ENCODE data around the gene FOXL1. TPM values are rescaled to one million over a fixed set of nuclear protein-coding genes. Genes with fewer than 3 reads are reported as not detected.

The FOXL1 gene
- total RNA-seq, 4 donors from 2014 or later, result 0.23 to 0.40 TPM; not detected in 2

DNA sequence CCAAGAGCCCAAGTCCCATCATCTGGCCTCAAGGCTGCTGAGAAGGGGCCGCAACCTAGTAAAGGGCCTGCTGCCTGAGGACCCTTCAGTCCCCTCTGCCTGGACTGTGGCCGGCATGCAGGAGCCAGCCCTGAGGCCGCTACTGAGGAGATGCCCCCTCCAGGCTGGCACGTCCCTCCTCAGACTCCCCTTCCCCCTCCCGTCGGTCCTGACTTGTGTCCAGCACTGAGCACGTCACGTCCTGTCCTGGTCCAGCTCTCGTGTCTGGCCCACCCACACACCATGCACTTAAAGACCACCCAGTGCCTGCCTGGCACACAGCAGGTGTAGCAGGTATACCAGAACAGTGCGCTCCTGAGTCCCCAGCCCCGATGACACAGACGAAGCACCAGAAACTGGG, 32.9 kb upstream of the FOXL1 start:
- no peak for DNase-seq (ENCODE audit: low spot score in 2 of 2)
- no peaks in the 10 kb centered on the region for H3K4me1 ChIP-seq
- no peak overlapping the region for H3K27ac ChIP-seq
- peaks cover 69% of the 10 kb centered on the region for H3K36me3 ChIP-seq
- no peaks in the 10 kb centered on the region for H3K27me3 ChIP-seq
- WGBS, result 88% methylated on average over 10 of the region's 12 CpGs
- H3K9me3 ChIP-seq, result no peaks in the 10 kb centered on the region
- TF ChIP-seq, protein P1, sequence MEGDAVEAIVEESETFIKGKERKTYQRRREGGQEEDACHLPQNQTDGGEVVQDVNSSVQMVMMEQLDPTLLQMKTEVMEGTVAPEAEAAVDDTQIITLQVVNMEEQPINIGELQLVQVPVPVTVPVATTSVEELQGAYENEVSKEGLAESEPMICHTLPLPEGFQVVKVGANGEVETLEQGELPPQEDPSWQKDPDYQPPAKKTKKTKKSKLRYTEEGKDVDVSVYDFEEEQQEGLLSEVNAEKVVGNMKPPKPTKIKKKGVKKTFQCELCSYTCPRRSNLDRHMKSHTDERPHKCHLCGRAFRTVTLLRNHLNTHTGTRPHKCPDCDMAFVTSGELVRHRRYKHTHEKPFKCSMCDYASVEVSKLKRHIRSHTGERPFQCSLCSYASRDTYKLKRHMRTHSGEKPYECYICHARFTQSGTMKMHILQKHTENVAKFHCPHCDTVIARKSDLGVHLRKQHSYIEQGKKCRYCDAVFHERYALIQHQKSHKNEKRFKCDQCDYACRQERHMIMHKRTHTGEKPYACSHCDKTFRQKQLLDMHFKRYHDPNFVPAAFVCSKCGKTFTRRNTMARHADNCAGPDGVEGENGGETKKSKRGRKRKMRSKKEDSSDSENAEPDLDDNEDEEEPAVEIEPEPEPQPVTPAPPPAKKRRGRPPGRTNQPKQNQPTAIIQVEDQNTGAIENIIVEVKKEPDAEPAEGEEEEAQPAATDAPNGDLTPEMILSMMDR (IDR thresholded peaks at IDR 0.05), result no peak
- TF ChIP-seq EP300 (IDR thresholded peaks at IDR 0.05), result no peak
- no peak for TF ChIP-seq POLR2A (IDR thresholded peaks at IDR 0.05)
- no peak for TF ChIP-seq POLR2AphosphoS5 (IDR thresholded peaks at IDR 0.05)
- H3K4me3 ChIP-seq, result no peak overlapping the region

DNA sequence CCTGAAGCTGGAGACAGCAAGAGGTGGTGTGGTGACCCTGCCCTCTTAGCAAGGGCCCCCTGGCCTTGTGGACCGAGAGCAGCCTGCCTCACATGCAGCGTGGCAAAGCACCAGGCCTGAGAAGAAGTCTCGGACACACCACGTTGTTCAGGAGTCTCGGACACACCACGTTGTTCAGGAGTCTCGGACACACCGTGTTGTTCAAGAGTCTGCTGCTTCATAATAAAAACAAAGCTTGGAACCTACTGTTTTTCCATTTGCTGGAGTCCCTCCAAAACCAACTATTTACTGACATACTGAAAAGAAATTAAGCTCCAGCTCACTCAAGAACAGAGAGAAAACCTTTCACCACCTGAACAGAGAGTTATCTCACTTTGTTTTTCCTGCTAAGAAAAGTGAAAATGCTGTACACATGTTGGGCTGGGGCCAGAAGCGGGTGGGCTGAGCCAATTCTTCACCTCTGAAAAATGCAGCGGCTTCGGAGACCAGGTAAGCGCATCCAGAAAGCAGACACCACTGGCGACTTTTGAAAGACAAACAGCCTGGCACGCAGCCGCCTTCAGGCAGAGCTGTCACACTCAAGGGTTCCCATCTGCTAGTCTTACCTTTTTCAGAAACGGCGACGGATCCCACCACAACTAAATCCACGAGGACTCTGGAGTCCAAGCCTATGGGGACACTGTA, 32.3 kb upstream of the FOXL1 start:
- Histone ChIP-seq H3K9me3 (no peaks in the 10 kb centered on the region), H3K27ac (no peak overlapping the region), H3K27me3 (no peaks in the 10 kb centered on the region), H3K4me3 (no peak overlapping the region), H3K4me1 (no peaks in the 10 kb centered on the region), H3K36me3 (peaks cover 68% of the 10 kb centered on the region)
- TF ChIP-seq, protein P1 (IDR thresholded peaks at IDR 0.05), result no peak
- no peak for TF ChIP-seq EP300 (IDR thresholded peaks at IDR 0.05)
- TF ChIP-seq POLR2A (IDR thresholded peaks at IDR 0.05), result no peak
- TF ChIP-seq POLR2AphosphoS5 (IDR thresholded peaks at IDR 0.05), result no peak
- 82% methylated on average over 19 of the region's 19 CpGs for WGBS
- no peak for DNase-seq (ENCODE audit: low spot score in 2 of 2)

DNA sequence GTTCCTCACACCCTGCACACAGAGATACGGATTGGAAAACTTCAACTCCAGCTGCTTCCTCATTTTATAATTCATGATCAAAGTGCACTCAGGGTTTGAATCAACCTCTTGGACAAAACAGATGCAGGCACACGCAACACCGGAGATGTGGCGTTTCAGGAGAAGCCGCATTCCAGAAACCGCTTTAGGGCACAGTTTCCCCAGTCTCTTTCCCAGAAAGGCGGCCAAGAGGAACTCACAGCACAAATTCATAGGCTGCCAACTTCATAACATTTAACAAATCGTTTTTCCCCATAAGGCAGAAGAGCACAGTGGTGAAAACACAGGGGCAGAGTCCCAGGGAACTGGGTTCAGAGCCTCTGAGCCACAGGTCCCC, 31.7 kb upstream of the FOXL1 start:
- WGBS, result 80% methylated on average over 8 of the region's 8 CpGs
- DNase-seq (ENCODE audit: low spot score in 2 of 2), result no peak
- Histone ChIP-seq H3K9me3 (no peaks in the 10 kb centered on the region), H3K4me1 (no peaks in the 10 kb centered on the region), H3K36me3 (peaks cover 68% of the 10 kb centered on the region), H3K27ac (no peak overlapping the region), H3K4me3 (no peak overlapping the region), H3K27me3 (no peaks in the 10 kb centered on the region)
- TF ChIP-seq POLR2AphosphoS5 (IDR thresholded peaks at IDR 0.05) (no peak), EP300 (IDR thresholded peaks at IDR 0.05) (no peak), POLR2A (IDR thresholded peaks at IDR 0.05) (no peak)
- TF ChIP-seq, protein P1 (IDR thresholded peaks at IDR 0.05), result no peak

DNA sequence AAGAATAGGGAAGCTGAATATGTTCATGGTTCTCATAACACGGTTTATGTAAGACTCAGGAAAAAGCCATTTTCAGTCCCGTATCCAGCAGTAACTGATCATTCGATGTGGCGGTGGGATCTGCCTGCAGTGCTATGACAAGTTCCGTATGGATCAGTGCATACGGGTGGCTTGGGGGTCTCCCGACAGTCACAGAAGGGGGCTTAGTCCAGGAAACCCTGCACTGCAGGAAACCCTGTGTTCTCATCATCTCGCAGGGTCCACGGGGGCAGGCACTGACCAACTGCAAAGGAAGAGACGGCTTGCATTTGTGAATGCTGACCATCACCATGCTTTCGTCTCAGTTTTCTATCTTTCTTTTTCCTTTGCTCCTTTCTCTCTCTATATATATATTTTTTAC, 31.1 kb upstream of the FOXL1 start:
- H3K4me3 ChIP-seq, result no peak overlapping the region

More for the DNA sequence above, 31.1 kb upstream of the FOXL1 start:
- H3K4me1 ChIP-seq, result no peaks in the 10 kb centered on the region
- DNase-seq (ENCODE audit: low spot score in 2 of 2), result no peak
- WGBS, result 92% methylated on average over 11 of the region's 11 CpGs
- H3K27me3 ChIP-seq, result no peaks in the 10 kb centered on the region
- H3K36me3 ChIP-seq, result peaks cover 68% of the 10 kb centered on the region
- TF ChIP-seq, protein P1 (IDR thresholded peaks at IDR 0.05), result no peak
- TF ChIP-seq POLR2AphosphoS5 (IDR thresholded peaks at IDR 0.05) (no peak), EP300 (IDR thresholded peaks at IDR 0.05) (no peak), POLR2A (IDR thresholded peaks at IDR 0.05) (no peak)
- no peak overlapping the region for H3K27ac ChIP-seq
- no peaks in the 10 kb centered on the region for H3K9me3 ChIP-seq

All from suprapubic skin (tissue), 4 donors.